Right kidney (tissue), 1 donor: ENCODE measurements around the gene PLA2G2A.
"Not testable (repeated sequence)": the region's sequence is repeated elsewhere in the genome, so short reads cannot be mapped to it uniquely, and the experiment has no call there.

Experiments used
- DNase-seq: peaks from one replicate; pipeline ENCODE4 v3.0.0-alpha.2; 2016

PLA2G2A gene

DNA sequence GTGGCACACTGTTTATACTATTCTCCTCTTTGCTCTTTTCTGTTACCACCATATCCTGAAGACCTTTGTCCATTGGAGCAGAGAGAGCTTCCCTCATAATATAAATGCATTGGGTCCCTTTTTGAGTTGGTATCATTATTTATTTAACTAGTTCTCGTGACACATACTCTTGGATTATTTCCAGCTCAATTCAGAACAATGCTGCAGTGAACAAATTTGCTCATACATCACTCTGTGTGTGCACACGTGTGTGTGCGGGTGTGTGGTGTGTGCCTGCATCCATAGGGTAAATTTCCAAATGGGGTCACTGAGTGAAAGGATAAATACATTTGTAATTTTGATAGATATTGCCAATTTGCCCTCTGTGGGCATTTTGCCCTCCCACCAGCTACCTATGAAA lies 5.8 kb downstream of the PLA2G2A start:
- DNase-seq: no peak

DNA sequence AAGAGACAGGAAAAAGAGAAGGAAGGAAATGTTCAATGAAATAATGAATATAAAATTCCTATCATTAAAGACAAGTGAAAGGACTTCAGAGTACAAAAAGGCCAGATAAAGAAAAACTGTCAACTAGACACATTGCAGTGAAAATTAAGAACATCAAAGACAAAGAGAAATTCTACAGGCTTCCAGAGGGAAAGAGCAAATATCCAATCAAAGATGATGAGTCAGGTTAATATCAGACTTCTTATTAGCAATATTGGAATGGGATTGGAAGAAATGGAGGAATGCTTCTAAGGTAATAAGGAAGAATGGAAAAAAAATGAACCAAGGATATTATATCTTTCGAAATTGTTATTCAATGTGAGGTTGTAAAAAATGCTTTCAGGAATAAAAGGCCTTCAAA lies 7.8 kb downstream of the PLA2G2A start:
- no peak for DNase-seq

DNA sequence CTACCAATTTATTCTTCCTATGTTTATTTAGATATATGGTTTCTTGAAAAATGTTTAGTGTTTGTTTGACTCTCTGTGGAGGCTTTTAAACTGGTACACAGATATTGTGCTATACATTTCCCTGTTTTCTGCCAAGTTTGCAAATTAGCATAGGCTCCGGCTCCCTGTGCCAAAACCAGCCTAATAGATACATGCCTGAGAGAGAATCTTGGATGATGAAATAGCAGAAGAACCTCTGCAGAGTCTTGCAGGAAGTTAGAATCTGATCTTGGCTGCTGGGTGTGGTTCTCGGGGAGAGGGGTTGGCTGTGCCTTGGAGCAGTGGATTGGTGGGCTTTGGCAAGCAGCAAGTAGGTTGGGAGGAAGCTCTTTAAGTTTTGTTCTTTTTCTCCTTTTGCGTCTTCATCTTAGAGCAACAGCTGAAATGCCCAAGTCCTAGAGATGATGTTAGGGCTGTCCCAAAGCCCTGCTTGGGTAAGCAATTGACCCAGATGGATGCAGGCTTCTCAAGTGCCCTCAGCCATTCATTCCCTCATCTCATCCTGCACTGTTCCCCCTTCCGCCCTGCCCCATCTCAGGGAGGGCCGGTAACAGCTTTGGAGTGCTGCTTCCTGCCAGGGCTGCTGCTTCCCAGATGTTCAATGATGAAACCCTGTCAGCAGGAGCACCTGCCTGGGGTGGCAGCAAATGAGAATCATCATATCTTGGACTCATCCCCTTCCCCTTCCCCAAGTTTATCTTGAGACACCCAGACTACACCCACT lies 9.3 kb downstream of the PLA2G2A start:
- DNase-seq: no peak

DNA sequence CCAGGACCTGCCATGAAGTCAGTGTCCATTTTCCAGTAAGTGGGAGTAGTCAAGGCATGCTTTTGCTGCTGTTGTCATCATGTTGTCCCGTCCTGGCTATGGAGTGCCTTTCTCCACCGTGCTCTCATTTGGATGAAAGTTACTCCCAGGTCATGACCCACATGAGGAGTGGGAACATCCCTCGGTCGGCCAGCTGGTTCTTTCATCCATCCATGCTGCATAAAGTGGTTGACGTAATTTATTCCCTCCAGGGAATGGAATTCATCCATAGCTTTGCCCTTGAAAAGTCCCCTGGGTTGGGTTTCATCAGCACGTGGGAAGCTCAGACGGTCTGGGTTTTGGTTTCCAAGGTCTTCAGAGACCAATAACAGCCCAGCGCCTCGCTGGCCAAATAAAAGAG lies 11.6 kb downstream of the PLA2G2A start:
- DNase-seq: peak; percentile 15

DNA sequence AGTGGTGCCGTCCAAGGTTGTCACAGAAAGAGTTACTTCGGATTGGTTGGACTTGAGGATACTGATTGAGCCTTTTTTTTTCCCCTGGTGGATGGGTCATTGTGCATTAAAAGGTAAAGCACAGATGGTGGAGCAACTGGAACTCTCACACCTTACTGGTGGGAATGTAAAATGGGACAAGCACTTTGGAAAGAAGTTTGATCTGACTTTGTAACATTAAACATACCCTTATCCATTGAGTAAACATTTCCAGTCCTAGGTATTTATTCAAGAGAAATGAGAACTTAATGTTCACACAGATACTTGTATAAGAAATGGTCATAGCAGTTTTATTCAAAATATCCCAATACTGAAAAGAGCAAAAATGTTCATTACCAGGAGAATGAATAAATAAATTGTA lies 14.9 kb downstream of the PLA2G2A start:
- DNase-seq: no peak

DNA sequence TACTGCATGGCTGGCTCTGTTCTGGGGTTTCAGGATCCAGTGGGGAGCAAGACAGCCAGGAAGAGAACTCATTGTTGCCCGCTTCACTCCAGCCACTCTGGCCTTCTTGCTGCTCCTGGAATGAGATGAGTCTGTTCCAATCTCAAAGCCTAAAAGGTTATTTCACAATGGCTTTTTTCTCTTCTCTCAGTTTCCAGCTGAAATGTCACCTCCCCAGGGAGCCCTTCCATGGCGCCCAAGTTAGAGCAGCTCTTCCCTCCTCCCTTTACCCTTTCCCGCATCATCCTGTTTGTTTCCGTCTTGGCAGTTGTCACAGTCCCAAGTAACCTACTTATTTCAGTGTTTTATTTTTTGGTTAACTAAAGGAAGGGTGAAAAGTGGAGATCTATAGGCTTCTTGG lies 15.8 kb downstream of the PLA2G2A start:
- no peak for DNase-seq

DNA sequence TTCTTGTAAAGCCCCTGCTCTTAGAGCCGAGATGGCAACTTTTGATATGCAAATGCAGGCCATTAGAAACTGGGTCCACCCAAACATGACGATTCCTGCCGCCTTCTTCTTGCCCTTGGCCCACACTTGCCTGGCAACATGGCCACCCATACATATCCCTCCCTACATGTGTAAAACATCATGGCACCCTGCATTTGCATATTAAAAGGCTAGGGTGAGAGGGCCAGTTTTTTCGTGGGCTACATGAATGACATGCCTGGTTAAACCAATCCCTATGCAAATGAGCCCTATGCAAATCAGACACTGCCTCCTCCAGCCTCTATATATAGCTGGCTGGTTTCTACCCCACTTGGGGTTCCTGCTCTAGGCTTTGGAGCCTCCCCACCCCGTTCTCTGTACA lies 18.8 kb downstream of the PLA2G2A start:
- DNase-seq: no peak

DNA sequence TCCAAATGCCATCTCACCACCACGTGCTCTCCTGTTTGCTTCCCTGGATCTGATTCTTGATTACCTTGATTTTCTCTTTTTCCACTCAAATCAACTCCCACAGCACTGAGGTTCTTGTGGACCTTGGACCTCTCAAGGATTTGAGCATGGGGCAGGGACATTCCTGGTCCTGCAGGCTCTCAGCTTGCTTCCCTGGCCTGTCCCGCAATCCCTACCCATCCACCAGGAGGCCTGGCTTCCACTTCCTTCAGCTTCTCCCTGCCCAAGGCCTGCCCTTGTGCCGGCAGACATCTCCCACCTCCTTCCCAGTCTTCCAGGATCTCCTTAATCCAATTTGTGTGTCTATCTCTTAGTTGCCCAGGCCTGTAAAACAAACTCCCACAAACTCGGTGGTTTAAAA lies 21.6 kb downstream of the PLA2G2A start:
- DNase-seq: no peak

DNA sequence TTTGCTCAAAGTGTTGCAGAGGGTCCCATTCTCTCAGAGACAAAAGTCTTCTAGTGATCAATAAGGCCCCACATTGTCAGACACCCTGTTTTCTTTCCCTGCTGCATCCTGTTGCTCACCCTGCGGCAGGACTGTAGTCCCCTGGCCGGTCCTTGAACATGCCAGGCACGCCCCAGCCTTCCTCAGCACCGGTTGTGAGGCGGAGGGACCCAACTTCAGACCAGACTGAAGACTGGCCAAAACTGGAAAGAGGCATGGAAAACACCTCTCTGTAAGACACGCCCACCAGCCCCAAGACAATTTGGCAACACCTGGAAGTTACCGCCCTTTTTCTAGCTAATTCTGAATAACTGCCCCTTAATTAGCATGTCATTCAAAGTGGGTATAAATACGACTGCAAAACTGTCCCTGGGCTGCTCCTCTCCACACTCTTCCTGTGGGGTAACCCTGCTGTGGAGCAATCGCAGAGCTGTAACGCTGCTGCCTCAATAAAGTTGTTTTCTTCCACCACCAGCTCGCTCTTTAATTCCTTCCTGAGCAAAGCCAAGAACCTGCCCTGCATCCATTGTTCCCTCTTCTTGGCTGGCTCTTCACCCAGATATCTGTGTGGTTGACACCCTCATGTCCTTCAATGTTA lies 23.8 kb downstream of the PLA2G2A start:
- DNase-seq: no peak

DNA sequence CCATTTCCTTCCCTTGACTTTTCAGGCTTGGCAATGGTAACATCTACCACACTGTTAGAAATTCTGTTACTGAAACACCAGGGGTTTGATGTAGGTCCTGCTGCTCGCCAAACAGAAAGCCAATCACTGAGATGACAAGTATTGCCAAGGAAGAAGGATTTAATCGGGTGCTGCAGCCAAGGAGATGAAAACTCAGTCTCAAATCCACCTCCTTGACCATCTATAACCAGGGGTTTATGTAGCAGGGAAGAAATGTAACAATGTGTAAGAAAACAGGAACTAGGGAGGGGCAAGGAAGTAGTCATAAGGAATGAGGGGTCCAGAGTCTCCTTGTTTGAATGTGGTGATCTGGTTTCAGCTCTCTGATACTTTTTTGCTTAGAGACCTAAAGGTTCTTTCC lies 25.4 kb downstream of the PLA2G2A start:
- DNase-seq: no peak

DNA sequence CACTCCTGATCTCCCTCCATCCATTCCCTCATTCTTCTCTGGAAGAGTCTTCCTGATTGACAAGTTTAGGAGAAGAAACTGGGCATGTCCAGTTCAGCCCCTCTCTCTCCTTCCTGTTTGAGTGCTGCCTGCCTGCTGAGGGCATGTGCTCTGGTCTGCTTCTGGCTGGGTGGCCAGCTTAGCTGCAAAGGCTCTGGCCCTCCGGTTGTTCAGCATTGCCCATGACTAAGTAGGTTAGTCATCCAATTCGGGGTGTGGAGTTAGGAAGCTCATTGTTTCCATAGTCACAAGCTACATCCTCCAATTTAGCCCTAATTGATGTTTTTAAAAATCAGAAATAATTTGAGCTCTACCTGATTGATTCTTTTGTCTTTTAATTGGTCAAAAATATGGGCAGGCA lies 30.4 kb downstream of the PLA2G2A start:
- no peak for DNase-seq

DNA sequence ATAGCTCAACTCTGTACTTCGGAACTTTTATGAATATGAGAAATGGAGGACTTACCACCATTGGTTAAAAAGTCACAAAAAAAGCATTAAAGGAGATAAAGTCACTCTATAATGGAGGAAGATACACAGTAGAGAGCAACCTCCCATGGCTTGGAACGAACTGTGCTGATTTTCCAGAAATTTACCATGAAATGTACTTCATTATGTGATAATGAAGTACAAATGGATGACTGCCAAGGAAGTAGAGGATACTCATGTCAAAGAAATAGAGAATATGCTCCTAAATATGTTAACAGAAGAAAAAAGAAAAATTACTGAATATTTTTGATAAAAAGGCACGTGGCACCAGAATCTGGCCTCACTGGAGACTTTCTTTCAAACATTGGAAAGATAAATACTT lies 32.4 kb downstream of the PLA2G2A start:
- DNase-seq: no peak

DNA sequence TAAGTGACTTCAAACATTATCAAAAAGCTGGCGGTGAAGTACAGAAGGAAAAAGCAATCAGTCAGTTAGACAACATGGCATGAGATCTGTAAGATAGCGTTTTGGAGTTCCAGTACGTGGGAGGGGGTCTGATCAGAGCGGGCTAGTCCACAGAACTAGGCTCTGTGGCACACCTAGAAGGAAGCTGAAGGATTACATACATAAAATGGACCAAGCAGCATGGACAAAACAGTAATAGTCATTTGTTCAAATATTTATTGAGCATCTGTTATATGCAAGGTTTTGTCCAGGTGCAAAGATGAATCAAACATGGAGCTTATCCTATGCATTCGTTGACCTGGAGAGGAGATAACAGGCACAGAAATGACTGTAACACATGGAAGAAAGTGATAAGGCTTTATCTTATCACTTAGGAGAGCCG lies 33.1 kb downstream of the PLA2G2A start:
- DNase-seq: no peak

DNA sequence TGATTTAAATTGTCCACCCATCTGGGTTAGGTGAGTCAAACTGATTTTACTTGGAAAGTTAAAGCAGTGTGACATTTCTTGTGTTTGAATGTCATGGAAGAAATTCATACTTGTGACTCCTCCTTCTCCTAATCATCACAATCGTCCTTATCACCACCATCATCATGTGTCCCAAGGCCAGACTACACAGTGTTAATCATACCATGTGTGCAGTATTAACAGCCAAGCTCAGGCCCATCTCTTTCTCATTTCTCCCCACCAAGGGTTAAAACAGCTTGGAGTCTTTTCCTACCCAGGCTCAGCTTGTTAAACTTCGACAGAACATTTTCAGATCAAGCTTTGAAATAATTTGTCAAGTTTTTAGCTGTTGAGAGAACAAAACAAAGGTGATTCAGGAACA lies 33.5 kb downstream of the PLA2G2A start:
- DNase-seq: no peak

DNA sequence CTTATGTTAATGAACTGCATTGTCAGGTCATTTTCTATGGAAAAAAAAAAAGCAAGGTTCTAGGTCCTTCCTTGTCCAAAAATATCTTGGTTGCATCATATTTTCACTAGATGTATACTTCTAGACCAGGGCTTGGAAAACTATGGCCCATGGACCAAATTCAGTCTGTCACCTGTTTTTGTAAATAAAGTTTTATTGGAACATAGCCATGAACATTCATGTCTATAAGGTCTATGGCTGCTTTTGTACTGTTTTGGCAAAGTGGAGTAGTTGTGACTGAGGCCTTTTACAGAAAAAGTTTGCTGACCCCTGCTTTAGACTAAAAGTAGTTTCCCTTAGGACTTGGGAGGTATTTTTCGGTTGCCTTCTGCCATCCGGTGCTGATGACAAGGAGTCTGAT lies 36.8 kb downstream of the PLA2G2A start:
- DNase-seq: no peak

DNA sequence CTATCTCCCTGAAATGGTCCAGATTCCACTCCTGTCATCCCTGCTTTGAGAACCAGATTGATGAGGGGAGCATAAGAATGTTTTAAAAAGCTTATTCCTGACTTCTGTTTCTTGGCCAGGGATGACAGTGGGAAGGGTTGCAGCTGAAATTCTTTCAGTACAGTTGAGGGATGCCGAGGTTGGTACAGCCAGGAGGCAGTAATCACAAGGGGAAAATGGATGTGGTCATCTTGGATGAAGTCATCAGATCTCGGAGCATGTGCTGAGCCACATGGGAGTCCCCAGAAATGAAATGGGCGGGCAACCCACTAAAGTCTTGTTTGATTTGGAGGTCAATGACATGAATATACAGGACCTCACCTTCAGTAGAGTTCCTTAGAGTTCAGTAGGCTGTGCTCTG lies 37.3 kb downstream of the PLA2G2A start:
- no peak for DNase-seq

DNA sequence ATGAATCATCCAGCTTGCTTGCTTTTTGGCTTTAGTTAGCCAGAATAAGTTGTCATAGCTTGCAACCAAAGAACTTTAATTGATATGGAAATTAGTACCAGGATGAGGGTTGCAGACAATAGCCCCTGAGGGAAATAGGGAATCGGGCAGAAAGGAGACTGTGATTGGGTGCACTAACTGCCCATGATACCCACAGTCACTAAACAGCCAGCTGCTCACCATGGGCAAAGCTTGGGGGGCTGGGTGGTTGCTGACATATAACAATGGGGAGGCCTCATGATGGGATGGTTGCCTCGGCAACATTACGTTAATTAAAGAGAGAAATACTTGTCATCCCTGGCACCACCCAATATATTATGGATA lies 38.2 kb downstream of the PLA2G2A start:
- no peak for DNase-seq

DNA sequence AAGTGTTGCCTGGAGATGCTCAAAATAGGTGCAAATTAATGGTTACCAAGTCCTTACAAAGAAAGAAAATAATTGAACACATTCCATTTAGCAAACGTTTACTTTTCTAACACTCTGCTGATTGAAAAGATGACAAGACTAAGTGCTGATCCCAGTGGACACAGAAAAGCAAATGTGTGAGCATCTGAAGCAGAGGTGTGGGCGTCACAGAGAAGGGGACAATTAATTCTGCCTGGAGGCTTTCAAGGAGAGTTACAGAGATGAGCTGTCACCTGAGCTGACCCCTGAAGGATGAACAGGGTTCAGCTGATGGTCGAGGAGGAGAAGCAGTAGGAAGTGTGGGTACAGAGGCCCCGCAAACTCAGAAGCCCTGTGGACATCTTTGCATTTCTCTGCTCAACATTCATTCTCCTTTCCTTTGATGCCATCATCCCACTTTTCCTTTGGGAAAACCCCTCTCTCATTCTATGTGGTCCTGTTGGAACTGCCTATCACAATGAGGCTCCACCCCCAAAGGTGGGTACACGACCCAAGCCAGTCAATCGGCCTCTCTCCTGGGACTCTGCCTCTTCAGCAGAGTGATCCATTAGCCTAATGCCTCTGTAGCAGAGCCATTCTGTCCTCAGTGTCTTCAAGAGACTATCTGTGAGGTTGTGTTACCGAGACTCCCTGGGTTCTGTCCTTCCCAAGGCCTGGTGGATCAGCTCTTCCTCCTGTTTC lies 38.8 kb downstream of the PLA2G2A start:
- DNase-seq: no peak

DNA sequence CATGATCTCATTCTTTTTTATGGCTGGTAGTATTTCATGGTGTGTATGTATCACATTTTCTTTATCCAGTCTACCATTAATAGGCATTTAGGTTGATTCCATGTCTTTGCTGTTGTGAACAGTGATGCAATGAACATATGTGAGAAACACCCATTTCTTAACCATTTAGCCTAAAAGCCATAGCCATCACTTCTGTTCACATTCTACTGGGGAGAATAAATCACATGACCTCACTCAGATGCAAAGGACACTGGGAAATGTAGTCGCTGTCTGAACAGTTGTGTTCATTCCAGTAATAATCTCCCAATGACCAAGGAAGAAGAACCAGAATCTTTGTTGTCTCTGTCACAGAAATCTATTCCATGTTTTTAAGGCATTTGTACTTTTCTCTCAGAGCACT lies 40.9 kb downstream of the PLA2G2A start:
- DNase-seq: no peak

DNA sequence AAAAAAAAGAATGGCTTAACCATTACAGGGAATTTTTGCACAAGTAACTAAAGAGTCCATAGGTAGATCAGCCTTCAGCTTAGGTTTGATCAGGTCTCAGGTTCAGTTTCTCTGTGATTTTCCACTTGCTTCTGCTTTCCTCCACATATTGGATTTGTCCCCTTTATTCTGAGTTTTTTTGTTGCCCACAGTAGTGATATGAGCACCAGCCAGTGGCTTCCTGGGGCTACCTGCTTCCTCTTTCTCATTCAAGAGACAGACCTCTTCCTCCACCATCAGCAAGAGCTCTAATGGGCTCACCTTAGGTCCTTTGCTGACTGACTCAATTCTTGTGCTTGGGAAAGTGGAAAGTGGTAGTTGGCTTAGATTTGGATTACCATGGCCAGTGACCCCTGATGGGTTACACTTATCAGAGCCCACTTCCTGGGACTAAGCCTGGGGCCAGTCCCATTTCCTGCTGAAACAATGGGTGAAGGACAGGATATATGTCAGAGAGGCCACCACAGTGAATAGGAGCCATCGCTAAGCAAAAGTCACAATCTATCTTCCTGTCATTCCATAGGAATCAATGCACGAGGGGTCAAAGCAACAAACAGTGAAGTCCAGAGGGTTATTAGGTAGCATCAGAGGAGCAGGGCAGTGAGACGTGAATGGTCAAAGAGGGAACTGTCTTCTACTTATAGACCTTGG lies 43.2 kb downstream of the PLA2G2A start:
- no peak for DNase-seq

DNA sequence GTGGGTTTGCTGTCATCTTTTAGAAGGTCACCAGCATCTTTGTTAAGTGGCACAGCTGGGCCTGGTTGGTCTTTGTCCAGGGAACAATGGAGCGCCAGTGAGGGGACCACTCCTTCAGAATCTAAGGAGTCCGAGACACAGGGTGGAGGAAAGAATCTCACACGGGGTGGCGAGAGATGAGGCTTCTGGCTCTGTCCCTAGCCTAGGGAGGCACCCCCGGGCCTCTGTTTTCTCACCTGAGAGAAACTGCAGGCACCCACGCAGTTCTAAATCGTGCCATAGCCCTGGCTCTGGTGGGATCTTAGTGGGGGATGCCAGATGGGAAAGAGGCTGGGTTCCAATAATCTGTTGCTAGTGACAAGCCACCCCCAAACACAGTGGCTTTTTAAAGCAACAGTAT lies 45.1 kb downstream of the PLA2G2A start:
- no peak for DNase-seq

DNA sequence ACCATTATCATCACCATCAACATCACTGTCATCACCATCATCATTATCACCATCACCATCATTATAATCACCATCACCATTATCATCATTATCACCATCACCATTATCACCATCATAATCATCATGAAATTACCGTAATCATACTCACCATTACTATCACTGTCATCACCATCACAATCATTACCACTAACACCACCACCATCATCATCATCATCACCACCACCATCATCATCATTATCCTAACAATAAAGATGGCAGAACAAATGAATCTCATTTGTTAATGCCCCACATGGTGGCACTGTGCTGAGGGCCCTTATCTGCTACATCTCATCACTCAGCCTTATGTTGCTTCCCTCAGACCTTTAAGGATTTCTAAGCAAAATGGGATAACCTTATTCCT lies 46.6 kb downstream of the PLA2G2A start:
- DNase-seq: no peak

DNA sequence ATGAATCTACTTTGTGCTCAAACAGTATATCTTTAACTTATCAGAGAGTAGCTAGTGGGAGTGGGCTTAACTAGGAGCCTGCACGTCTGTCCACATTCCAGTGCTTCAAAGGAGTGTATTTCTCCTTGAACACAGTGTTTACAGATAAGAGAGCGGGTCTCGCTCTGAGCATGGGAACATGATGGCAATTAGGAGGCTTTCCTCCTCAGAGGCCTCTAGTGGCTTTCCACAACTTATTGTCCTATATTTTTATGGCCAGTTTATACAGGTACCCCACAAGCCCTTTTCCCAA lies 52.3 kb downstream of the PLA2G2A start:
- not testable (repeated sequence) for DNase-seq
